ENCODE results near the gene NTN5. TPM values are rescaled to one million over a fixed set of nuclear protein-coding genes. Genes with fewer than 3 reads are reported as not detected.

NTN5 gene
- not detected in 2 replicates for total RNA-seq

GRCh38 chr19:48672994-48673393, at the start of gene NTN5:
Gene NTN5, minus strand, starts transcription at chr19:48673017. Its CDS starts 2,031 bp downstream, at chr19:48670986.

GRCh38 chr19:48719263-48720171, 46.7 kb upstream of the NTN5 start, which contains the start of gene MAMSTR:
Gene MAMSTR, minus strand, starts transcription at chr19:48719725. Its CDS starts 694 bp downstream, at chr19:48719031.

GRCh38 chr19:48695743-48696352, 23.0 kb upstream of the NTN5 start, which contains the start of gene FUT2:
Gene FUT2, plus strand, starts transcription at chr19:48695971. Its CDS starts 6,986 bp downstream, at chr19:48702957.

GRCh38 chr19:48646001-48646721, 26.7 kb downstream of the NTN5 start, which contains the start of gene CA11:
Gene CA11, minus strand, starts transcription at chr19:48646187. Its CDS starts 555 bp downstream, at chr19:48645632.

GRCh38 chr19:48636859-48637448, 35.9 kb downstream of the NTN5 start, which contains the start of gene DBP:
Gene DBP, minus strand, starts transcription at chr19:48637379. Its CDS starts 385 bp downstream, at chr19:48636994.

GRCh38 chr19:48618916-48619691, 53.7 kb downstream of the NTN5 start, which contains the start of the genes RPL18 and SPHK2:
Gene RPL18, minus strand, starts transcription at chr19:48619178. Its CDS starts 35 bp downstream, at chr19:48619143.
Gene SPHK2, plus strand, starts transcription at chr19:48619506. Its CDS starts 1,009 bp downstream, at chr19:48620515.

GRCh38 chr19:48614436-48615230, 58.2 kb downstream of the NTN5 start, which contains the start of gene FAM83E:
Gene FAM83E, minus strand, starts transcription at chr19:48615076. Its CDS starts 1,704 bp downstream, at chr19:48613372.

Other genes with a start within 250 kb of the NTN5 start
- gene GRWD1, start 227.0 kb downstream of the NTN5 start, total RNA-seq = 48.3 and 54.2 TPM in 2 replicates
- 0.57 and 0.66 TPM in 2 replicates for gene KCNJ14, start 217.4 kb downstream of the NTN5 start, total RNA-seq
- gene CYTH2, start 203.6 kb downstream of the NTN5 start, total RNA-seq = 65.1 and 96.0 TPM in 2 replicates
- under 0.01 and 0.22 TPM in 2 replicates for gene LMTK3, start 161.2 kb downstream of the NTN5 start, total RNA-seq
- not detected in 2 replicates for gene SULT2B1, start 120.8 kb downstream of the NTN5 start, total RNA-seq
- not detected in 2 replicates for gene SPACA4, start 66.3 kb downstream of the NTN5 start, total RNA-seq
- 0.27 and 0.57 TPM in 2 replicates for gene FAM83E, start 57.9 kb downstream of the NTN5 start, total RNA-seq
- 1,558 and 1,662 TPM in 2 replicates for gene RPL18, start 53.8 kb downstream of the NTN5 start, total RNA-seq
- 11.3 and 11.7 TPM in 2 replicates for gene SPHK2, start 53.5 kb downstream of the NTN5 start, total RNA-seq
- gene DBP, start 35.6 kb downstream of the NTN5 start, total RNA-seq = 0.80 and 1.3 TPM in 2 replicates
- 0.27 and 1.2 TPM in 2 replicates for gene CA11, start 26.8 kb downstream of the NTN5 start, total RNA-seq
- not detected in 2 replicates for gene FUT2, start 23.0 kb upstream of the NTN5 start, total RNA-seq
- gene MAMSTR, start 46.7 kb upstream of the NTN5 start, total RNA-seq = 0.27 and 0.43 TPM in 2 replicates
- gene RASIP1, start 67.6 kb upstream of the NTN5 start, total RNA-seq = 59.7 and 82.9 TPM in 2 replicates
- gene IZUMO1, start 73.9 kb upstream of the NTN5 start, total RNA-seq = 0.40 and 0.43 TPM in 2 replicates
- 5.5 and 7.2 TPM in 2 replicates for gene FUT1, start 79.6 kb upstream of the NTN5 start, total RNA-seq
- gene FGF21, start 82.5 kb upstream of the NTN5 start, total RNA-seq = not detected in 2 replicates
- gene BCAT2, start 138.0 kb upstream of the NTN5 start, total RNA-seq = 34.8 and 44.5 TPM in 2 replicates
- 2.7 and 6.2 TPM in 2 replicates for gene HSD17B14, start 163.5 kb upstream of the NTN5 start, total RNA-seq
- gene PLEKHA4, start 195.6 kb upstream of the NTN5 start, total RNA-seq = 4.4 and 5.6 TPM in 2 replicates
- gene PPP1R15A, start 199.4 kb upstream of the NTN5 start, total RNA-seq = 35.7 and 43.0 TPM in 2 replicates
- gene TULP2, start 225.7 kb upstream of the NTN5 start, total RNA-seq = 0.40 TPM in 1 of 2 replicates, not detected in the other
- 193 and 203 TPM in 2 replicates for gene NUCB1, start 227.3 kb upstream of the NTN5 start, total RNA-seq